ENCODE results near the gene XRCC6.

- no peak for TF ChIP-seq ZNF274 (IDR thresholded peaks at IDR 0.05; ENCODE audit: low read depth, low read length)
- TF ChIP-seq YY1 (IDR thresholded peaks at IDR 0.05; ENCODE audit: insufficient read depth, insufficient read length) = no peak
- no peak for TF ChIP-seq SUZ12 (IDR thresholded peaks at IDR 0.05; ENCODE audit: extremely low read depth, insufficient read depth, insufficient read length)
Observed at GRCh38 chr22:41647771-41648170, 26.7 kb downstream of the XRCC6 start.

Data from NT2/D1 (cell line).